Measurements from ENCODE around the gene COL9A1.

Gene COL9A1

DNA sequence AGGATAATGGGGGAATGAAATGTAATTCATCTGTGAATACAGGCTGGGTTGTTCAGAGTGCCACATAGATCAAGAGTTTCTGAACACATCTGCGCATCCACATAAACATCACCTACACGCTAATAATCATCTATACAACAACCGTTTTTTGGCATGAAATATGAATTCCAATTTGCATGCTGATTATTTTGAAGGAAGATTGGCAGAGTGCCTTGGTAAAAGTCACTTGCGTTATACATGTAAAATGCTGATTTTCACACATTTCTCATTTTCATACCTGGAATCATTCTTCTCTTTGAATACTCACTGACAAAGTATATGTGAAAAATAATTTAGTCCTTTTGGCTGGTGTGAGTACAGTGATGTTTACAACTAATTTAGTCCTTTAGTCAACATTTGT is 17.7 kb downstream of the COL9A1 start:
- DNase-seq, result no peak

DNA sequence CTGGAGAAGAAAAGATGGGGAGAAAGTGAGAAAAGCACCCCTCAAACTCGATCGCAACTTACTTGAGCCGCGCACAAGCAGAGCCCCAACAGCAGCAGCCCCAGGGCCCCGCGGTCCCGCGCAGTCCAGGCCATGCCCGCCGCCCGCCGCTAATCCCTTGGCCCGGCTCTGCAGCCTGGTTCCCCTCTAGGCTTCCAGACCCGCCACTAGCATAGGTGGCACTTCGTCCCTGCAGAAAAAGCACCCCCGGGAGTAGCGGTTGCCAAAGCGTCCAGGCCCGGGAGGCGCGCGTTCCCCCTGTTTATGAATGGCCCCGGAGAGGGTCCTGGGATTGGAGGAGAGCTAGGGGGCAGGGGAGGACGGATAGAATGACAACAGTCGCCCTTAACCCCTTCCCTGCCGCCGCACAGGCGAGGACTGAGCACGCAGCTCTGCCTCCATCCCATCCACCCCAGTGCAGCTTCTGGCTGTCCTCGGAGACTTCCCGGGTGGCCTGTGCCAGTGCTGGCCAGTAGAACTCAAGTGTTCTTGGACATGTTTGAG is 19.9 kb downstream of the COL9A1 start:
- DNase-seq, result no peak

DNA sequence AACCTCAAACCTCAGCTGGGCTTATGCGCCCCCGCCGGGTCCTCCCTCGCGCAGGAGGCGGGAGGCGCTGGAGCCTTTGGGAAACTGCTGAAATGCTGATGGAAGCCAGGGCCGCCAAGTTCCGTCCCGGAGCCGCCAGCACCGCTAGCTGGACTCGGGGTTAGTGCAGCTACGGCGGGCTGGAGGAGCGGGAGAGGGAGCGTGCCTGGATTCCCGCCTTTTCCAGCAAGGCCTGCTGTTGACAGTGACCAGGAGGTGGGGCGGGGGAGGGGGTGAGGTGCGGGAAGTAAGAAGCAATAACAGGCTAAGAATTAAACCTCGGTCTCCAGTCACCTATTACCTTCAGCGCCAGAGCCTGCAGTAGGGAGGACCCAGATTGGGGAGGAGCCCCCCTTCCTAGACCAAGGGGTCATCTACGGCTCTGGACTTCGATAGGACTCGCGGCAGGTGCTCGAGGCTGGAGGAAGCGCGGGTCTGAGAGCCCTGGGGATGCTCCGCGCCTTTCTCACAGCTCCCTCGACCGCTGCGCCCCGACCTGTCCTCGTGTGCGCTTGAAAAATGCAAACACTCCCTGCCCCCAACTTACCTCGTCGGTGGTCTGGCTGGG is 20.5 kb downstream of the COL9A1 start:
- no peak for DNase-seq

DNA sequence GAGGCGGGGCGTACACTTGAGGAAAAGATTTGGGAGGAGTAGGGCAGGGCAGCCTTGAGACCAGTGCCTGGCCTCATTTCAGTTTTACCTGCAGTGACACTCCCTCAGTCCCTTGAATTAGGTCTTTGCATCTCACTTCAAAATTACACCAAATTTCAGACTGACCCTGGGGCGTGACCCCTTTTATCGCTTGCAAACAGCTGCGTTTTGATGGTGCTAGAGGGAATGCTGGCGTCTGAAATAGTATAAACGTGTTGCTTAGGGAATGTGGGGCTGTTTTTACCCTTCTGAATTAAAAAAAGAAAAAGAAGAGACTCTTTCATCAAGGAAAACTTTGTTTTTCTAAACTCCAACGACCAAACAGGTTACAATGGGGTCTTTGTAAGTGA is 21.0 kb downstream of the COL9A1 start:
- DNase-seq, result no peak

DNA sequence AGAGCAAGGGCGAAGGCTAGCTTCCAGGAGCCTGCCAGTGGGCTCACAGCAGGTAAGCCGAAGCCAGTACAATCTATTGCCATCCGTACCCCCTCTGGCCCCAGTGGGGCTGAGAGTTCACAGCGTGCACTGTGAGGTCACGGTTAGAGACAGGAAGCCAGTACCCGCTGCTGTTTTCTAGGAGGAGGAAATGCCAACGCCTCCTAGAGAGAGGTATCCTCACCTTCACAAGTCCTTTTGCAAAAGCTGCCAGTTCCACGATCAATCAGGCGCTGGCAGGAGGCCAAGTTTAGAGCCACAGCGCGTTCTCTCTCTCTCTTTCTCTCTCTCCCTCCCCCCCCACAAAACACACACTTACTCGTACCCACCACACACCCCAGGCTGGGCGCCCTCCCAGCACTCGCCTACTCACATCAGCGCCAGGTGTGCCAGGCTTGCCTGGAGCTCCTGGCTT is 22.5 kb downstream of the COL9A1 start:
- no peak for DNase-seq

DNA sequence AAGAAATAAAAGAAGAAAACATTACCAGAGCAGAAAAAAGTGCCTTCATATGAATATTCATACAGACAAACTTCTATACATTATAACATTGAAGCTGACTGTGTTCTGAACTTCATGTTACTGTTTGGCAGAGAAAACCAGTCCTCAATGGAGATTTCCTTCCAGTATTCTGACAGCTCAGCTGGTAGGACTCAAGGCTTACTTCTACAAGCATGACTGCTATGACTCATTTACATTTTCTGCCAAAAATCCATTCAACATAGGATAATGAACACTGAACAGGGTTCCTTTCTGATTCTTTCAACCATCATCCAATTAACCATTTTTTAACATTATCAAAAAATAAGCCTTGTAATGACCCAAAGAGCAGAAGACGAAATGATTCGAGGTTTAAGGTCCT is 25.4 kb downstream of the COL9A1 start:
- DNase-seq, result no peak

DNA sequence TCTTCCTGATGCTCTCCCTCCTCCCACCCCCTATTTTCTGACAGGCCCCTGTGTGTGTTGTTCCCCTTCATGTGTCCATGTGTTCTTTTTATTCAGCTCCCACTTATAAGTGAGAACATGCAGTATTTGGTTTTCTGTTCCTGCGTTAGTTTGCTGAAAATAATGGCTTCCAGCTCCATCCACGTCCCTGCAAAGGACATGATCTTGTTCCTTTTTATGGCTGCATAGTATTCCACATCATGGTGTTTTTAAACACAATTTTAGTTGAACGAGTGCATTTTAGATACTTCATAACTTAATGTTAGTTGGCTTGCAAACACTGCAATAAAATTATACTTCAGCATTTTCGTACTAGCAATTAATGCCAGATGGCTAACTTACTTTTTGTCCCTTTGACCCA is 28.5 kb downstream of the COL9A1 start:
- DNase-seq, result no peak

DNA sequence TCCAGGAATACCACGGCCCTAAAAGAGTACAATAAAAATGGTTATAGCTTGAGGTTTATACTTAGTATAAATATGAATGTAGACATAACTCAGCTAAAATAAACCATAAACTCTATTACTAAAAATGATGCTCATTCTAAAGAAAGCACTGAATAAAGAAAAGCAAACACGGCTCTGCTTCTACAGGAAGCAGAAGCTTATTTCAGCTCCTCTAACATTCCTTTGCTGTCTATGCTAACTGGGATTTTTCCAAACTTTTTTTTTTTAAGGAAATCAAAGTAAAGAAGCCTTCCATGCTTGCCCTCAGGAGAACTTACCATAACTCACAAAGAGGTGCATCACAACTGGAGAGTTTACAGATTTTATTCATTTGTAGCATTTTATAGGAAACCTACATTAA is 30.8 kb downstream of the COL9A1 start:
- no peak for DNase-seq

DNA sequence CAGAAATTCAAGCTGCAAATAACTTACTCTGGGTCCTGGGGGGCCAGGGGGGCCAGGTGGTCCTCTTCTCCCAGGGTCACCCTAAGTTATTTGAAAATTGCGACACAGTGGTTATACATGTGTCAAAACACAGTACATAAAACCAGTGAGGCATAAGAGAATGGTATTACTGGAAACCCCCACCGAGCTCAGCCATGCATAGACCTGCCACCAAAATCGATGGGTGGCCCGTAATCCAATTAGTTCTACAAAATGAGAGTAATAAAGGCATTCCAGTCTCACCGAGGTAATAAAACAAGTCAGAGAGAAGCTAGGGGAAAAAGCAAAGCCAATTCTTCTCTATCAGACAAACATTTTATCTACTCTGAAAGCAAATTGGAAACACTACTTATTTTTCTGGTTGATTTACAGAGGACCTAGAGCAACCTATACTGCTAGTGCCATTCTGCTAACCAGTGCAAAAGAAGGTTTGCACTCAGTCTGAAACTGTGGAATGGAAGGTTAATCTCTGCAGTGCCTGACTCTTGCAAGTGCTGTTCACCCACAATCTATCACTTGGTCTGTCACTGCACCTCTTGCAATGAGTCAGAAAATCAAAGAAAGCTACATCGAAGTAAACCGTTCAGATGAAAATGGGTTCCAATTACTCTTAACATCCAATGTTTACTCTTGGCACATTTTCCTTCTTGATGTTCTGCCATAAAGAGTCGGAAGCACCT is 32.4 kb downstream of the COL9A1 start:
- DNase-seq, result no peak

DNA sequence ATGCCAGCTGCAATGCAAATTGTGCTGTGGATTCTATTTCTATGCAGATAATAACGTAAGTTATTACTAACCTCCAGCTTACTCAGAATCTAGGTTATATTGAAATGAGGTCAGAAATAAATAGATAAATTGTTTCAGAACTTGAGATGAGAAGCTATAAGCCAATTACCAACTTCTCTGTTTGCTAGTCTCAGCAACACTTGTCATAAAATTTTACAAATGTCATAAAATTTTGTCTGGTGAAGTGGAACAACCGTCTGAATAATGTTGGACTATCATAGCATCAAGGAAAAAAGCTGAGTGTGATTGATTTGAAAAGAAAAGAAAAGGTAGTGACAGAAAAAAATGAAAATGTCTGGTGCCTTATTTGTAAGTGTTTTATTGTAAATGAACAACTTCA is 36.7 kb downstream of the COL9A1 start:
- DNase-seq, result no peak

DNA sequence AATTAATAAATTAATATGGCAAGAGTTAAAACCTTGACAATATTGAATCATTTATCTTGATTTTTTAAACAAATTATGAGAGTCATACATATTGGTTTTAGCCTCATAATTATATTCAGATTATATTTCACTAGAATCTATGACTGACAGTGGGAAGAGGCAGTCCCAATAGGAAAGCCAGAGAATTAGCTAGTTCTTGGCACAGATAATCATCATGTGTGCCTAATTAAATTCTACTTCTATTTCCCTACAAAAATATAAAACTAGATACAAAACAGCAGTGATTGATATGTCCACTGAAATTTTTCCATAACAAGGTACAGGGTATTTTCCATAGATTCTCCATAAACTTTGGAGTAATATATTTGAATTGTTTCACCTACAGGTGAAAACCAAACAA is 38.6 kb downstream of the COL9A1 start:
- no peak for DNase-seq

DNA sequence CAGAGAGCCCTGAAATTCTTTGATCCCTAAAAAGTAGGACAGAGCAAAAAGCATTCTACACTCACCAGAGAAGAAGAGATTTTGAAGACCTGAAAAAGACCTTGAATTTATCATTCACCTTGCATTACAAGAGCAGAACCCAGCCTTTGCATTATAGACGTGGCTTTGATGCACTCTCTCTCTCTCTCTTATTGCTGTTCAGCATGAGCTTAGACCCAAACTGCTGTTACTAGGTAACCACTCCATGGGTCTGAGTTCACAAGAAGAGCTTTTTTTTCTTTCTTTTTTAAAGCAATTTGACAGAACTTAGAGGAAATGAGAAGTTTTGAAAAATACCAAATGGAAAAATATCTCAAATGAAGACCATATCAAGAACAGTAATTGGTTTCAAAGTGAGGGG is 44.4 kb downstream of the COL9A1 start:
- no peak for DNase-seq

DNA sequence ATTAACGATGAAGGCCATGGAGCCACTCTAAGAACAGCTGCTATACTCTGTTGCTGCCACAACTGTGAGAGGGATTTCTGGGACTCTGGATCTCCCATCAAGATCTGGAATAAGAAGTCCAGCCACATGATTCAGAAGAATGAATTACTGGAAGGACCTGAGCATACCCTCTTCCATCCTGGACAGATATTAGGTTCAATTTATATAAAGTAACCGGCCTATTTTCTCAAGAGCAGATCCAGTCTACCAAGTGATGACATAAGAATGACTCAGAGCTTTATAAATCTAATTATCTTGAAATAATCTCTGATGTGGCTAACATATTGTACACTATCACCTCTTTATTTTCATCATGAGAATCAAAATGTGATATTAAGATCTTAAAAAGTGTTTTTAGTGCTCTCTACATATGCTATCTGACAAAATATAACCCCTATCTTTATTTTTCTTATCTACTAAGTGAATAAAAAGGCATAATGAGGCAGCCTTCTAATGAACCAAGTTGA is 45.1 kb downstream of the COL9A1 start:
- no peak for DNase-seq

DNA sequence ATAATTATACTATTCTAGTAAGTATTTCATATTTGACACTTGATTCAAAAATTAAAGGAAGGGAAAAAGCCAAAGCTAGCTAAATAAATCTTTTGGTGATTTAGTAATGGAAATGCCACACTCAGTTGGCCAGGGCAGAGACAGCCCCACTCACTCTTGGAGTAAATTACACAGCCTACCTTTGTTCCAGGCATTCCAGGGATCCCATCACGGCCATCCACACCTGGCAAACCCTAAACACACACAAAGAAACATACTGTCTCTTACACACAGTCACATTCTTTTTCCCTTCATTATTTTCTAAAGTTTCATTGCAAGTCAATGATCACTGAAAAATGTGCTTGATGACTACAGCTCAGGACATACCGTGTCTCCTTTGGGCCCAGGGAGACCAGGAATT is 48.1 kb downstream of the COL9A1 start:
- no peak for DNase-seq

DNA sequence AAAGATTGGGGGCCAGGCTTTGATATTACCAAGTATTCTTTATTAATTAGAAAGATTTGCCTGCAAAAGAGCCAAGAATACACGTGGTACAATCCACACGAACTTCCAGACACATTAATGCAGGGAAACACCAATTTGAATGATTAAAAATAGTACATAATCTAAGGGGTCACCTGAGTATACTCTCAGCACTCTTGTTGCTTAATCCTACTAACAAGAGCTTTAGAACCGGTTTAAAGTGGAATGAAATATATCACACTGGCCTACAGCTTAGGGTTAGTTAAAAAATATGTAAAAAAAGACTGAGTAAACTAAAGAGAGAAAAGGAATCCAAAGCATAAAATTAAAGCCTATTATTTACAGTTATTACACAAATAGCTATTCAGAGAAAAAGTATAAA is 49.0 kb downstream of the COL9A1 start:
- no peak for DNase-seq

DNA sequence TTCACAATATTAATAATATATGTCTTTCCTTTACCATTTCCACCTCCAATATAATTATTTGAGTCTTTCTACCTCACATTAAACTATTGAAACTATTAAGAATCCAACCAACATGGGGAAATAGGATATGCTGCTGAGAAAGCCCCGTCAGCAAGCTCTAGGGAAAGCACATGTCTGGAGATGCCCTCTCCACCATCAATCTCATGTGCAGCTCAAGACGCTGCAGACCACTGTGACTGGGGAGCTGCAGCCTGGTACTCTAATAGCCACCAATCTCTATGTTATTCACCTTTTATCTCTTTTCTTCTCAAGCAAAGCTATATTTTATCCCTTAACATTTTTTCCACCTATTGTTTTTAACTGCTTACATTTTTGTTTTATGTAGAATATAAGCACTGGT is 50.3 kb downstream of the COL9A1 start:
- DNase-seq, result no peak

DNA sequence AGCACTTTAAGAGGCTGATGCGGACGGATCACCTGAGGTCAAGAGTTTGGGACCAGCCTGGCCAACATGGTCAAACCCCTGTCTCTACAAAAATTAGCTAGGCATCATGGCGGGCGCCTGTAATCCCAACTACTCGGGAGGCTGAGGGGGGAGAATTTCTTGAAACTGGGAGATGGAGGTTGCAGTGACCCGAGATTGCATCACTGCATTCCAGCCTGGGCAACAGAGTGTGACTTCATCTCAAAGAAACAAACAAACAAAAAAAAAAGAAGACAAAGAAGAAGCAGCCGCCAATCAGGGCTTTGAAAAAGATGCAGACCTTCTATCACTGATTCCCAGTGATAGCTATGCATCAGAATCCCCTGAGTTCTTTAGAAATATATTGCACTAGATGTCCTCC is 56.8 kb downstream of the COL9A1 start:
- no peak for DNase-seq

DNA sequence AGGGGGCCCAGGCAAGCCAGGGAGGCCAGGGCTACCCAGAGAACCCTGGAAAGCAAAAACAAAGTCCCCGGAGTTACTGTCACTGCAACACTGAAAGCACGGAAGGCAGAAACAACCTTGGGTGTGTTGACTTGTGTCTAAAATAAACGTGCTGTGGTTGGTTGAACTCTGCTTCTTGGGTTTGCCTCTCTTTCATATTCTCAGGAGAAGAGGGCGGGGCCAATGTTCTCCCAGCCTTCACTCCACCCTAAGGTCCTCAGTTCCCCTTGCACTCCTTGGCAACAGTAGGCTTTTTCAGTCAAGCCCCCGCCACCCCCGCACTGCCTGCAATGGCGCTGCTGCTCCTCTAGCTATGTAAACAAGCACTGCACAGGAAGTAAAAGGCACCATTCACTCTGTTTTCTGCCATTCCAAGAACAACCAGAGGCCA is 60.9 kb downstream of the COL9A1 start:
- no peak for DNase-seq

DNA sequence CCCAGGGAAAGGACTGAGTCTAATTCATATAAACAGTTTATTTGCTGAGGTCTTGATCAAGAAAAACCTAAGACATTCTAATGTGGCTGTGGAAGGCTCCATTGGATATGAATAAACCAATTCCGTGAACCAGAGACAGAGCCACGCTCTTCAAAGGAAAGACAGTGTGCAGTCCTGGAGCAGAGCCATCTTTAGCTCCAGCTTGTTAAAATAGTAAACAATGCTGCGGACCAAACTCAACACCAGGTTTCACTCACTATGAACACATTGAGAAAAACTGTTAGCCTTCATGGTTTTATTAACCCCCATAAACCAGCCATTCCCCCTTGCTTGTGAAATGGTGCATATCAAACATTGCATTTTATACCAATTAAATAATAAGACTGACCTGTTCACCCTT is 61.9 kb downstream of the COL9A1 start:
- no peak for DNase-seq

DNA sequence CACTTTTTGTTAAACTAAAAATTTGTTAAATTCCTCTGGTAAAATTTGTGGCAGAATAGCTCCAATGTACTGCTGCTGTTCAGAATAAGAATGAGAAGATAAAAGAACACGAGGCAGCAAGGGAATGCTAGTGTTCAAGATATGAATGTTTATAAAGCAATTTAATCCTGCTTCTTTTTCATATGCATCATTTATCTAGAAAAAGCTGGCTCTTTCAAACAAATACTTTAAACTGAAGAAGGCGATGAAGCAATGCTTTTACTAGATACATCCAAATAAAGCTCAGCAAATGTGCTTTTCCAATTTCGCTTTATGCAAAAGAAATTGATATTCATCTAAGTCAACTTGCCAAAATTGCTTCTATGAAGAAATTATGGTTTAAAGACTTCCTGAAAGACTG is 66.5 kb downstream of the COL9A1 start:
- DNase-seq, result no peak

DNA sequence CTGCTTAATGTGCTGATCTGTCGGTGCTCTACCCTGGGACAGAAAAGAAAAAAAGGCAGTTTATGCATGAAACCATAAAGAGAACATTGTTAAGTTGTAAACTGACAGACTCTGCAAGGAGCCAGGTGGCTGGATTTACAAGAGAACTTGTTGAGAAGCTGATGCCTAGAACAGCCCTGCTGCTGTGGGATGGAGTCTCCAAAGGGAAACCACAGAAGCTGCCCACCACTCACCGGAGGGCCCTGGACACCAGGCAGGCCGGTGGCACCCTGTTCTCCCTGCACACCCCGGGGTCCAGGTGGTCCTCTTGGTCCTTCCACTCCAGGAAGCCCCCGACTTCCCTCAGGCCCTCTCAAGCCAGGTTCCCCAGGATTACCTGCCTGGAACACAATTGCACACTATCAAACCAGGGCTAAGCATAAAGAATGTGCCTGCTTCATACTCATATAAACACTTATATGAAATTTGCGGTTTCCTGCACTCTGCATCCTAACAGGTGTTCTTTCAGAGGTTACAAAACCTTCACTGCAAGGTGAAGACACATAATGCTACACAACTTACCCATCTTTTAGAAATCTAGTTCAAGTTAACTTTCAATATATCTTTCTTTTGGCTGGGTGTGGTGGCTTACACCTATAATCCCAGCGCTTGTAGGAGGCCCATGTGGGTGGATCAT is 68.2 kb downstream of the COL9A1 start:
- no peak for DNase-seq

DNA sequence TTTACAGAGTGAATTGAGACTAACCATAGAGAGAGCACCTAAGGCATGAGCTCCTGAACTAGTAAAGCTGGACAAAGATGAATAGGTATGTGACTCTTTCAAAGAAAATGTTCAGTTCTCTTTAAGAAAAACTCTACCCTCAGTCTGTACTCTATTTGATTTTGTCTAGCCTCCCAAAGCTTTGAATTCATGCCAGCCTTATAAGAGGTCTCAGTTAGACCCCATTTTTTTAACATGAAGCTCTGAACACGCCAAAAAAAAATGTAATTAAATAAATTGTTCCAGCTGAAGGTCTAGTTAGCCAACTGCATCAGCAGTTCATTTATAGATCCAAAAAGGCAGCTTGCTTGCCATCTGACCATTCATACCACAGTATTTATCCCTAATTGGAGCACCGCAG is 71.6 kb downstream of the COL9A1 start:
- DNase-seq, result no peak

DNA sequence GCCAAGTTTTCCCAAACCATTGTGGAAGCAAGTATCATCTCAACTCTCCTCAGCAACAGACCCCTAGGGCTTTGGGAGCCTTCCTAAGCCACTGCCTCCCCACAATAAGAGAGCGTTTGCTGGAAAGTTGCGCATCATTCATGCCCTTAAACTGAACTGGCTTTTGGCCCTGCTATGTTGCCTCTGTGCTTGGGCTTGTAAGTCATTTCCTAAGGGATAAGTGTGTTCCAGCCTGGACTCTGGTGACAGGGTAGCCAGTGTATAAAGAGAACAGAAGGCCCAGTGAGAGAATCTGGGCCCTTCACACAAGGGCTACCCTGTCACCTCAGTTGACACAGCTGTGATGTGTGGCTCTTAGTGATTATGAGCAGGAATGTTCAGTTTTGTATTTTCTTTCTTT is 77.8 kb downstream of the COL9A1 start:
- no peak for DNase-seq

DNA sequence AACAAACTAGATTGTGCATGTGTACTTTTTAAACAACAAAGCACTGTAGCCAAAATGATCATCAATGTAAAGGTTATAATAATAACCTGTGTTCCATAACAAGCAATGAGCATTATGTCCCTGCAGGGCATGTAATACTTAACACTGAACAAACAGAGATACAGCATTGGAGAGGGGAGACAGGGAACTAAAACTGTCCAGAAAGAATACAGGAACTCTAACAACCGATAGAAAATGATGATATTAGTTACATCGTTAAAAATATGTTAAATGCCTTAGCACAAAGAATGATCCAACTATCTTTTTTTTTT is 80.5 kb downstream of the COL9A1 start:
- no peak for DNase-seq
